ENCODE measurements around the gene LSM6.

Gene LSM6

DNA sequence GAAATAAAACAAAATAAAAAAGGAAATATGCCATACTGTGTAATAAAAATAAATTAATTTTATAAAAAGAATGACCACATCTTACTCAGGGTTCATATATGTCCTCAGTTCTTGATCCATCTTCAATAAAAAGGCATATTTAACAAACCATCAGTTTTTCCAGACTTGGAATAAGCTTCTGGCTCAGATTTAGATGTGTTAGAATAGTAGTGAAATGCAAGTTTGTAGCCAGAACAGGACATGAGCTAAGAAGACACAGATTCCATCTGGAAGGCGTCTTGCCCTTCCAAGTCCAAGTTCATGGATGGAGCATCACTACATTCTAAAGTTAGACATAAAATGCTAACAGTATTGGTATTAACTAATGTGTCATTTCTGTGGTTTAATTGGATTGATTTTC, 10.3 kb upstream of the LSM6 start:
- Mint-ChIP-seq H3K36me3 (no peaks in the 10 kb centered on the region), H3K4me3 (no peak overlapping the region), H3K27me3 (peaks cover 19% of the 10 kb centered on the region in 2 donors), H3K4me1 (peaks cover 0 to 4% of the 10 kb centered on the region in 2 donors), H3K9me3 (peaks cover 0 to 5% of the 10 kb centered on the region in 2 donors), H3K27ac (no peak overlapping the region)
- ATAC-seq (replicated peaks) (no peak), DNase-seq (no peak)

DNA sequence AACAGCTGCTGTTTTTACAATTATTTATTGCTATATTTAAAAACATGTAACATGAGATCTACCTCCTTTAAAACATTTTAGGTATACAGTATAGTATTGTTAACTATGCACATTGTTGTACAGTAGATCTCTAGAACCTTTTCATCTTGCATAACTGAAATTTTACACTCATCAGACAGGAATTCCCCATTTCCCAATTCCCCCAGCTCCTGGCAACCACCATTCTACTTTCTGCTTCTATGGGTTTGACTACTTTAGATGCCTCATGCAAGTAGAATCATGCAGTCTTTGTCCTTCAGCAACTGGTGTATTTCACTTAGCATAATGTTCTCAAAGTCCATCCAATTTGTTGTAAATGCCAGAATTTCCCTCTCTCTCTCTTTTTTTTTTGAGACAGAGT, 9.7 kb upstream of the LSM6 start:
- Mint-ChIP-seq H3K27me3 (peaks cover 14 to 17% of the 10 kb centered on the region in 2 donors), H3K36me3 (no peaks in the 10 kb centered on the region), H3K27ac (no peak overlapping the region), H3K4me1 (peaks cover 0 to 4% of the 10 kb centered on the region in 2 donors), H3K4me3 (no peak overlapping the region), H3K9me3 (peaks cover 0 to 3% of the 10 kb centered on the region in 2 donors)
- DNase-seq (no peak), ATAC-seq (replicated peaks) (no peak)

DNA sequence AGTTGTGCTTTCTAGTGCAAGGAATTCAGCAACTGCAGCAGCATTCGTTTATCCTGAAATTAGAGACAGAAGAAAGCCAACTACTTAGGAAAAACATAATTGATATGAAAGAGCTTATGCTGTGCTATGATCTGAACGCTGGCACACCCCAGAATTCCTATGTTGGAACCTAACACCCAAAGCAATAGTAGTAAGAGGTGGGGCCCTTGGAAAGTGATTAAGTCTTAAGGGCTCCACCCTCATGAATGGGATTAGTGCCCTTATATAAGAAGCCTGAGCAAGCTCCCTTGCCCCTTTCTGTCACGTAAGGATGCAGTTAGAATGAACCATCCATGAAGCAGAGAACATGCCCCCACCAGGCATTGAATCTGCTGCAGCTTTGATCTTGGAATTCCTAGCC, 5.4 kb upstream of the LSM6 start:
- no peak for ATAC-seq (replicated peaks)
- Mint-ChIP-seq H3K9me3 (no peaks in the 10 kb centered on the region), H3K27me3 (peaks cover 0 to 5% of the 10 kb centered on the region in 2 donors), H3K27ac (no peak overlapping the region), H3K36me3 (no peaks in the 10 kb centered on the region), H3K4me1 (peaks cover under 1 to 2% of the 10 kb centered on the region in 2 donors), H3K4me3 (no peak overlapping the region)
- no peak for DNase-seq

DNA sequence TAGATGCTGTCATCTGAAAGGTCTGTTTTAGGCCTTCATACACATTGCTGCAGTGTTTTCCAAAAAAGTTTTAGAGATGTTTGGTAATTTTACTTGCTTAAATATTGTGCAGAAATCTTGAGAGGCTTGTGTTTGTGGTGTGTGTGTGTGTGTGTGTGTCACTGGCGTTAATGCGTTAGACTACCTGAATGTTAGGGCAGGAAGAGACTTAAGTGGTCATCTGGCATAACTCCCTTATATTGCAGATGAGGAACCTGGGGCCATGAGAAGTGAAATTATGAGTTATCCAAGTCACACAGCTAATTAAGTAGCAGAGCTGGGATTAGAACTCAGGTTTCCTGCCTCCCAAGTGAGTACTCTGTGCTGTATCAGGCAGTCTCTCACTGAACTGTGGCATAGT, 1.4 kb downstream of the LSM6 start:
- Mint-ChIP-seq H3K4me1 (peaks cover 28 to 59% of the 10 kb centered on the region in 2 donors), H3K36me3 (peaks cover 9 to 10% of the 10 kb centered on the region in 2 donors), H3K9me3 (no peaks in the 10 kb centered on the region), H3K4me3 (peak overlapping the region; percentile 84 to 92), H3K27ac (peak overlapping the region; percentile 5), H3K27me3 (no peaks in the 10 kb centered on the region)
- DNase-seq (no peak), ATAC-seq (replicated peaks) (no peak)

DNA sequence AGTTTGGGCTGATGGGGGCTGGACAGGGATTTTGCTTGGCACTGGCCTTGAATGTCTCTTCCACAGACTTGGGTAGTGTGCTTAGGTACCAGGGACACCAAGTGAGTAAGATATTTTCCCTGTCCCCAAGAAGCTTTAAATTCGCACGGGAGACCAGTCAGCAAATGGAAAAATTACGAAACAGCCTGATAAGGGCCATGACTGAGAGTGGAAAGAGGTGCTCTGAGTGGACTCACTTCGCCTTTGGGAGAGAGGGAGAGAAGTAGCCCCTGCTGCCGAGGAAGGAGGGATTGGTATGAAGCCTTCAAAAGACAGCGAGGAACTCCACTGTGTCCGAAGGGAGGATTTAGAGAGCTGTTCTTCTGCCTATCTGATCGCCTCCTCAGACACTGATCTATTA, 2.6 kb downstream of the LSM6 start:
- H3K4me1 Mint-ChIP-seq: peaks cover 32 to 64% of the 10 kb centered on the region in 2 donors
- DNase-seq (no peak), ATAC-seq (replicated peaks) (no peak)
- H3K4me3 Mint-ChIP-seq: peak overlapping the region; percentile 14 to 15
- no peak overlapping the region for H3K27ac Mint-ChIP-seq
- H3K9me3 Mint-ChIP-seq: no peaks in the 10 kb centered on the region
- no peaks in the 10 kb centered on the region for H3K27me3 Mint-ChIP-seq
- H3K36me3 Mint-ChIP-seq: peaks cover 9 to 13% of the 10 kb centered on the region in 2 donors

DNA sequence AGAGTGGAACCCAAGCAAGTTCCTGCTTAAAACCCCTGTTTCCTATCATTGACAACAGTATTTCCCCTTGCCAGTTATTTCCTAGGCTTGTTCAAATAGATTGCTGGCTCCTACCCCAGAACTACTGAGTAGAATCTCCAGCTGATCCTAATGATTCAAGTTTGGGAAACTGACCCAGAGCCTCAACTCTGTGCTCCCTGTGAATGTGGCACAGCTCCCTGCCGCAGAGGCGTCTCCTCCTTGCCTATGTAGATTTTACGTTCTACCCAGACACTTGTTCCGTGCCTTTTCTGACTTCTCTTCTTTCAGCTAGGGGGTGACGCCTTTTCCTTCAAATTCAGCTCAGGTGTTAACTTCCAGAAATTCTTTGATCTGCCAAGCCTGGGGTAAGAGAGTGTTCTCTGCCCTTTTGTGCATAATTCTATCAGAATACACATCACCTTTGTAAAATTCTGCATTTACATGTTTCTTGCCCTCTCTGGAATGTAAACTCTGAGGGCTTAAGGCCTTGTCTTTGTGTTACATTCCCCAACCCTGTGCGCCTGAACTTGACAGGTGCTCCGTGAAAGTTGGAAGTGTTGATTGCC, 4.4 kb downstream of the LSM6 start:
- H3K27ac Mint-ChIP-seq: no peak overlapping the region
- ATAC-seq (replicated peaks) (no peak), DNase-seq (no peak)
- no peak overlapping the region for H3K4me3 Mint-ChIP-seq
- peaks cover 32 to 64% of the 10 kb centered on the region in 2 donors for H3K4me1 Mint-ChIP-seq
- no peaks in the 10 kb centered on the region for H3K27me3 Mint-ChIP-seq
- no peaks in the 10 kb centered on the region for H3K9me3 Mint-ChIP-seq
- H3K36me3 Mint-ChIP-seq: peaks cover 11 to 16% of the 10 kb centered on the region in 2 donors

DNA sequence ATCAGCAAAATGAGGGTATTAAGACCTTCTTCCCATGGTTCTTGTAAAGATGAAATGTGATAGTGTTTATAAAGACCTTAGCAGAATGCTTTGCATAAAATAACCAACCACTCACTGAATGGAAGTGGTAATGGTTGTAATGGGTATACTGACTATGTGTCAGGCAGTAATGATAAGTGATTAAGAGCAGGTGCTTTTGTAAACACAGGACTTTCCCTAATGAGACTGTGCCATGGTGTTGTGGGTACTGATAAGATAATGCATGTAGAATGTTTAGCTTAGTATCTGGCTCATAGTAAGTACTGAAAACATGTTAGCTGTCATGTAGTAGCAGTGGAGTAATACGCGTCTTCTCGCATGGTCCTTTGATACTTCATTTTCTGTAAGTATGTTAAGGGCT, 6.9 kb downstream of the LSM6 start:
- no peak for ATAC-seq (replicated peaks)
- H3K4me1 Mint-ChIP-seq: peaks cover 24 to 47% of the 10 kb centered on the region in 2 donors
- DNase-seq: no peak
- H3K27ac Mint-ChIP-seq: no peak overlapping the region
- no peaks in the 10 kb centered on the region for H3K9me3 Mint-ChIP-seq
- peaks cover 16 to 27% of the 10 kb centered on the region in 2 donors for H3K36me3 Mint-ChIP-seq
- no peak overlapping the region for H3K4me3 Mint-ChIP-seq
- H3K27me3 Mint-ChIP-seq: no peaks in the 10 kb centered on the region

DNA sequence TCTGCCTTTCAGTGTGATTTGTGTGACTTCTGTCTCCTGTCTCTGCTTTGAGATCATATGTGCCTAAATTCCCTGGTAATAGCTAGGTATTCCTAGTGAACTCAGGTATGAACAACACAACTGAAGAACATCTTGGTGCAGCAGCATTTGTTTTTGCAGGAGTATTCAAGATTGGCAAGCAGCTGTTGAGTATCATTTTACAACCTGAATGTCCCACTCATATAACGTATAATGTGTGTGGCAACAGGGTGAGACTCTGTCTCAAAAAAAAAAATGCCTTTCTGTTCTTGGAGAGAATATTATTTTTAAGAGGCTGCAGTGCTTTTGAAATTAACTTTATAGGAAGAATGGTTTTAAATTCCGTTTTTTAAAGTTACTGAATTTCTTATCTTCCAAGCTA, 7.7 kb downstream of the LSM6 start:
- Mint-ChIP-seq H3K36me3 (peaks cover 16 to 26% of the 10 kb centered on the region in 2 donors), H3K4me1 (peaks cover 21 to 42% of the 10 kb centered on the region in 2 donors), H3K27ac (no peak overlapping the region), H3K9me3 (no peaks in the 10 kb centered on the region), H3K27me3 (no peaks in the 10 kb centered on the region), H3K4me3 (no peak overlapping the region)
- no peak for ATAC-seq (replicated peaks)
- DNase-seq: no peak

DNA sequence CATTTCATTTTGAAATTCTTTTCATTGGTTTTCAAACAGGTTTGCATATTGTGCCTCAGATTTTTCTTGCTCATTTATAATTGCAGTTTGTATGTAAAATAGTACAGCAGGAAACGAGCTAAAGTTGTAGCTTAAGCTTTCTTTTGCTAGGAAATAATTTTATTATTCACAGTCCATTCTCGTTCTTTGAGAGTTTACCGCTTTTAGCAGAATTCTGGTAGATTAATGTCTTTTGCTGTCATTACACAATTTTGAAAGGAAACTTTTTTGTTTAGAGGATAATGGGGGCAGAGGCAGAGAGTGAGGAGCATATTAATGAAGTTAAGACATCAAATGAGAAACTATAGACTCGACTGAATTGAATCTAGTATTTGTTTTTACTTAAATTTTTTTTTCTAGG, 10.5 kb downstream of the LSM6 start:
- H3K27ac Mint-ChIP-seq: no peak overlapping the region

DNA sequence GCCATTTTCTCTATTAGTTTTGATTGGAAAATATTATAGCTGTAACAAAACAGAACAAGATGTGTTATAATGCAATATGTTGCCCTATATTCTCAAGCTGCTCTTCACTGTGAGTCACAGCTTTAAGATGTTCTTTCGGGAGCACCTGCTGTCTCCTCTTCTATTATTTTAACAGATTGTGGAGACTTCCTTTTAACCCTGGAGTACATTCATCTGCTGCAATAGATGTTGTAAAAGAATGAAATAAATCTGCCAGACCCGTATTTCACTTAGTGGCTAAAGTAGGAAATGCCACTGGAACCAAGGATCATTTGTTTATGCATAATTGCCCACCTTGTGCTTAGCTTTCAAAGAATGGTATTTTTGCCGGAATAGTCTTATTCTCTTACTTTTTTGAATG, 11.1 kb downstream of the LSM6 start:
- Mint-ChIP-seq H3K9me3 (no peaks in the 10 kb centered on the region), H3K27me3 (no peaks in the 10 kb centered on the region), H3K4me3 (no peak overlapping the region), H3K36me3 (peaks cover 23 to 38% of the 10 kb centered on the region in 2 donors), H3K4me1 (peaks cover 4 to 8% of the 10 kb centered on the region in 2 donors), H3K27ac (no peak overlapping the region)
- no peak for DNase-seq
- ATAC-seq (replicated peaks): no peak

More for the DNA sequence above, 10.5 kb downstream of the LSM6 start:
- Mint-ChIP-seq H3K9me3 (no peaks in the 10 kb centered on the region), H3K27me3 (no peaks in the 10 kb centered on the region), H3K4me1 (peaks cover 6 to 14% of the 10 kb centered on the region in 2 donors), H3K4me3 (no peak overlapping the region), H3K36me3 (peaks cover 19 to 32% of the 10 kb centered on the region in 2 donors)
- DNase-seq (no peak), ATAC-seq (replicated peaks) (no peak)

DNA sequence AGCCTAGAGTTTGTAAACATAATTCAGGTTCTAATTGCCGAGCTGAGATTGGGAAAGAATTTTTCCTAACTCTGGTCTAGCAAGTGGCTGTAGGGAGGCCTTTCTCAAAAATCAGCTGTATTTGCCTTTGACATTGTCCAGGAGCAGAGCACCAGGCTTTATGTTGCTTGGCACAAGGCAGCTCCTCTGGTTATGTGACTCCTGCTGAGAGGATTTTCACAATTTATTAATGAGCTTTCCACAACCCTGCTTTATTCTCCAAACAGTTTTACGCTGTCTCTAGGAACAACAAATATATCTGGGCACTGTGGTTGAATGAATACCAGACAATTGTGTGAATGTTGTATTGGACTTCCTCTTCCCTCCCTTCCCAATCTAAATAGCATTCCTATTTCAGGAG, 14.9 kb downstream of the LSM6 start:
- Mint-ChIP-seq H3K27ac (peak overlapping the region; percentile 80), H3K9me3 (no peaks in the 10 kb centered on the region), H3K36me3 (peaks cover 24 to 43% of the 10 kb centered on the region in 2 donors), H3K4me3 (no peak overlapping the region), H3K4me1 (no peaks in the 10 kb centered on the region), H3K27me3 (no peaks in the 10 kb centered on the region)
- no peak for DNase-seq
- no peak for ATAC-seq (replicated peaks)

DNA sequence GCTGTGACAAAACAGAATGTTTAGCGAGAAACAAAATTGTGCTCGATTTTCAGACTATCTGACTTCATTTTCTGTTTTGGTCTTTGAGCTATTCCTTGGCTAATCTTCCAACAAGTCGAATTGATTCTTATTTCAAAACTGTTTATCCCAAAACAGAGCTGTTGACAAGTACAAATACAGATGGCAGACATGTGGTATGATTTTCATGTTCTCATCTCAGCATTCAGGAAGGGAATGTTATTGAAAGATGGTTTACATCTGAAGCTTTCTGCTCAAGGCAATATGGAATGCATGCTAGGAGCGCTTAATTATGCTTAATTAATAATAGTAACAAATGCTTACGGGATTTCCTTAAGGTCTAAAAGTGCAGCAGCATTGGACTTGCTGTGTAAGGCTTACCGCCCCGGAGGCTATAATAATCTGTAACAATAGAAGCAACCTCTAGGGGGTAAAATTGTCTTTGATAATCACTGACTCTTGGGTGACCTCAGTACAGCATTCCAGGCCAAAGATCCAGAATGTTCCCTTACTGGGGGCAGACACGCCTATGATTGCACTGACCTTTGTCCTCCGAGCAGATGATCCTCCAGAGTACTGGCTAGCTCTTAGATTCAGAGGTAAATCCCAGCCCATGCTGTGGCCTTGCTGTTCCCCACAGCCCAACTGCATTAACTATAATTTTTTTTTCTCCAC, 16.4 kb downstream of the LSM6 start:
- Mint-ChIP-seq H3K27me3 (no peaks in the 10 kb centered on the region), H3K9me3 (no peaks in the 10 kb centered on the region), H3K4me3 (no peak overlapping the region), H3K27ac (no peak overlapping the region), H3K36me3 (peaks cover 24 to 43% of the 10 kb centered on the region in 2 donors), H3K4me1 (no peaks in the 10 kb centered on the region)
- ATAC-seq (replicated peaks) (no peak), DNase-seq (no peak)

DNA sequence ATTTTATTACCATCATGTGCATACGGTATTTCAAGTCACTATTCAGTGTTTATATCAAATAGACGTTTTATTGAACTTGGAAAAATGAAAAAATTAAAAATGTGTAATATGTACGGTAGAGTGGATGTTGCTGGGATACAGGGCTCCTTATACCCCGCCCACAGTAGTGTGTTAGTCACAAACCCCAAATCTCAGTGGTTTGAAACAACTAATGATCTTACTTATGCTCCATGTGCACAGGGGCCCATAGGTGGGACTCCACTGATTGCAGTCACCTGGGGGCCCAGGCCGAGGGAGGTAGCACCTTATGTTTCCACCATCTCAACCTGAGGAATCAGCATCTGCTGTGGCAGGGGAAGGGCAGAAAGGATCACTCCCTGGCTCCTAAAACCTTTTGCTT, 18.1 kb downstream of the LSM6 start:
- H3K9me3 Mint-ChIP-seq: no peaks in the 10 kb centered on the region
- no peaks in the 10 kb centered on the region for H3K4me1 Mint-ChIP-seq
- no peak for ATAC-seq (replicated peaks)
- H3K27me3 Mint-ChIP-seq: no peaks in the 10 kb centered on the region
- H3K36me3 Mint-ChIP-seq: peaks cover 17 to 34% of the 10 kb centered on the region in 2 donors
- DNase-seq: no peak
- H3K4me3 Mint-ChIP-seq: no peak overlapping the region
- H3K27ac Mint-ChIP-seq: no peak overlapping the region

DNA sequence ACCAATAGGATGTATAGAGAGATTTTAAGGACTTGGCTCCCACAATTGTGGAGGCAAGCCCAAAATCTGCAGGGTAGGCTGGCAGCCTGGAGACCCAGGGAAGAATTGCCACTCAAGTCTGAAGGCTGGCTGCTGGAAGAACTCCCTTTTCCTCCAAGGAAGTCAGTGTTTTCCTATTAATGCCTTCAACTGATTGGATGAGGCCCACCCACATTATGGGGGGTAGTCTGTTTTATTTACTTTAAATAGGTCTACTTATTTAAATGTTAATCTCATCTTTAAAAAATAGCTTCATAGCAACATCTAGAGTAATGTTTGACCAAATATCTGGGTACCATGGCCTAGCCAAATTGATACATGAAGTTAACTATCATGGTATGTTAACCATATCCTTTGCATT, 18.7 kb downstream of the LSM6 start:
- Mint-ChIP-seq H3K4me1 (no peaks in the 10 kb centered on the region), H3K27me3 (no peaks in the 10 kb centered on the region), H3K36me3 (peaks cover 15 to 34% of the 10 kb centered on the region in 2 donors), H3K27ac (no peak overlapping the region), H3K4me3 (no peak overlapping the region), H3K9me3 (no peaks in the 10 kb centered on the region)
- DNase-seq (no peak), ATAC-seq (replicated peaks) (no peak)

DNA sequence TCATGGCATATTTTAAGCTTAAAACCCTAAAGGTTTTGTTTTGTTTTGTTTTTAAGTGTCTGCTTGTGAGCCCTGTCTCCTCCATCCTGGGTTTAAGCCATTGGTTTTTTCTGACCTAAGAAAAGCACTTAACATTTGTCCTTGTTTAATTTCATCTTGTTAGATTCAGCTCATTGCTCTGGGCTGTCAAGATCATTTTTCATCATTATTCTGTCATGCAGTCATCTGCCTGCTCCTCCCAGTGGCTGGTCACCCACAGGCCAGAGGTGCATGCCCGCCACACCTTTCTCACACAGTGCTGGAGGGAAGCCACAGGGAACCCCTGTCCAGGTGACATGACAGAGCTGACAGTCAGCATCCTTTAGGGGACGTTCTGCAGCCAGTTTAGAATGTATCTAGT, 27.1 kb downstream of the LSM6 start:
- H3K4me3 Mint-ChIP-seq: no peak overlapping the region
- no peak for DNase-seq
- peaks cover 0 to 2% of the 10 kb centered on the region in 2 donors for H3K4me1 Mint-ChIP-seq
- H3K9me3 Mint-ChIP-seq: peaks cover 0 to 3% of the 10 kb centered on the region in 2 donors
- no peak overlapping the region for H3K27ac Mint-ChIP-seq
- peaks cover 10 to 23% of the 10 kb centered on the region in 2 donors for H3K36me3 Mint-ChIP-seq
- no peak for ATAC-seq (replicated peaks)
- no peaks in the 10 kb centered on the region for H3K27me3 Mint-ChIP-seq

All from stimulated activated naive B cell treated with anti-CD40 and anti-IgM and Interleukin-4, amounts not matched to agents 10 μg/mL and 1 μg/mL and 100 μg/mL, for 72 hours (primary cell).